CD4-positive, alpha-beta T cell treated with Interleukin-2 at 100 ng/mL for 4 hours (primary cell): ENCODE results near the gene DOCK9.
"Not testable (repeated sequence)": the region's sequence is repeated elsewhere in the genome, so short reads cannot be mapped to it uniquely, and the experiment has no call there.

Source experiments
- DNase-seq: peaks from one replicate; pipeline ENCODE4 v3.0.0-alpha.2; 2020; ENCODE audit warnings: low spot score

The DOCK9 gene

DNA sequence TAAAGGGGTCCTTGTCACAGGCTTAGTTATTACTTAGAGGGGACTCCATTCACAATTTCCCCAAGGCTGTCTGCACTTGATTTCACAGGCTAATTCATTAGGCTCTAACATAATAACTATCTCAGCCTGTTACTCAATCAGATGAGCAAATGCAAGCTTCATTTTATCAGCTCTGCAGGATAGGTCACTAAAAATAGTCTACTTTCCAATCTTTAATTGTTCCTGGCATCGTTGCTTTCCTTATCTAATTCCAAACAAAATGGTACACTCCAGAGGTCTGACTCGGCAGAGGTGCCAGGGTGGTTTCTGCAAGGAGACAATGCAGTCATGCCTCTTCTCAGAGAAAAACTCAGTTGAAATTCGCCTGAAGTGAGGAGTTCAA, 155.6 kb downstream of the DOCK9 start:
- DNase-seq: no peak

DNA sequence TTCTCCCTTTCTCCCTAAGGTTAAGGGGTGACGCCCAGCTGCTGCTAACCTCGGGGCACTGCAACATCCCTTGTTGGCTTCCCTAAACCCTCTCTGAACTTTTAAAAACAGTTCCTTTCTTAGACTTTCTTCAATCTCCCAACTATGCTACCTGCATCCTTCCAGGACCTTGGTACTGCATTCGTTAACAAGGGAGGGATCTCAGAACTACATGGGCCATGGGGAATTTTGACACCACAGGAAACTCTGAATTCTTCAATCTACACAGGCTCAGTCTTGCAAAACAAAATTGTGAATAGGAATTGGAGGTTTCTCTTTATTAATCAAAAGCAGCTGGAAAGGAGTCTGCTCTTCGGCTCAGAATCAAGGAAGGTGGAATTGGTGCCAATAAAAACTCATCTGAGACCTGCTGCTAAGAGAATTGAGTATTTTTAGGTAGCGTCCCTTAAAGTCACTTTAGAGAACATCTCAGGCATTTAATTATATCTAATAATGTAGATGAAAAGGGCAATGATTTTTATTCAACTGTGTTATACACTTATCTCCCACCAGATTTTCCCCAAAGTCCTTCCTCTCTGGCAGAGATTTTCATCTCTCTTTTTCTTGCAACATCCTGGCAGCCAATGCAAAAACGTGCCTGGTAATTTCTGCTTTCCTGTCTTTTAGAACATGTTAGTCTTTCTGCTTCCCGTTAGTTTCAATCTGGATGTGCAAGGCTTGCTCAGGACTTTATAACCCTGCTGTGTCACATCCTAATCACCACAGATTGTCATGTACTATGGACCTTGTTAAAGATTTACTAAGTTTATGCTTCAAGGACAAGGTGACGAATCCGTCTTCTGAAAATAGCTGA, 156.3 kb downstream of the DOCK9 start:
- no peak for DNase-seq

DNA sequence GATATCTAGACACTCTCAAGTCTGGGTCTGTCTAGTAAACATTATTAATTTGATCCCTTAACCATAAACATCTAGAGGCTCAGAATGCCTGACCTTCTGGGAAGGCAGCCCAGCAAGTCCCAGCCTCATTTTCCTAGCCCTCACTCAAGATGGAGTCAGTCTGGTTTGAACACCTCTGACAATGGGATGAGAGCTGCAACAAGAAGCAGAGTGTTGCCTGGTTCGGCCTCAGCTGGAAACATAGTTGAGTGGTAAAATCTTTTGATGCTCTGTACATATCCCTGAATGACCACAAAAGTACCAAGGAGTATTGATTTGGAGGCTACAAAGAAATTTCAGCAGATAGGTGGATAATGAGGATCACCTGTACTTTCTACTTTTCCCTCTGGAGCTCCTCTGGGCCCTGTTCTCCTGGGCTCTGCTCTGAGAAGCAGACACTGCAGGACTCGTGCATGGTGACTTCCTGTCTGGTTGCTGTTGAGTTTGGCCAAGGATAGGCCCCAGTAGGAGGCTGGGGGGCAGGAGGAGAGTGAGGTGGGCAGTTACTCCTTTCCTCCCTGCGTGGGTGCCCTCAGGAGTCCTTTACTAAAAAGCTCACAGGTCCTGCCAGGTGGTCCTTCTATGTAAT, 157.0 kb downstream of the DOCK9 start:
- DNase-seq: no peak

DNA sequence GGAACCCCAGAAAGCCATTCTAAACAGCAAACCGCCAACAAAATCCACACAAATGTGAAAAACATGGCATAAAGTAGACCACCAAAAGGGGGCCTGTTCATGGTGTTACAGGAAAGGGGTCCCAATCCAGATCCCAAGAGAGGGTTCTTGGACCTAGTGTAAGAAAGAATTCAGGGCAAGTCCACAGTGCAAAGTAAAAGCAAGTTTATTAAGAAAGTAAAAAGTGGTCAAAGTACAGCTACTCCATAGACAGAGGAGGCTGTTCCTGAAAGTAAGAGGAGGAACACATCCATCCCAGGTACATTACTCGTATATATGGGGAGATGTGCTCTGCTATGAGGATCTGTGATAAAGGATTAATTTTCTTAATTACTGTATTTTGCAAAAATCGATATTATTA, 157.6 kb downstream of the DOCK9 start:
- no peak for DNase-seq

DNA sequence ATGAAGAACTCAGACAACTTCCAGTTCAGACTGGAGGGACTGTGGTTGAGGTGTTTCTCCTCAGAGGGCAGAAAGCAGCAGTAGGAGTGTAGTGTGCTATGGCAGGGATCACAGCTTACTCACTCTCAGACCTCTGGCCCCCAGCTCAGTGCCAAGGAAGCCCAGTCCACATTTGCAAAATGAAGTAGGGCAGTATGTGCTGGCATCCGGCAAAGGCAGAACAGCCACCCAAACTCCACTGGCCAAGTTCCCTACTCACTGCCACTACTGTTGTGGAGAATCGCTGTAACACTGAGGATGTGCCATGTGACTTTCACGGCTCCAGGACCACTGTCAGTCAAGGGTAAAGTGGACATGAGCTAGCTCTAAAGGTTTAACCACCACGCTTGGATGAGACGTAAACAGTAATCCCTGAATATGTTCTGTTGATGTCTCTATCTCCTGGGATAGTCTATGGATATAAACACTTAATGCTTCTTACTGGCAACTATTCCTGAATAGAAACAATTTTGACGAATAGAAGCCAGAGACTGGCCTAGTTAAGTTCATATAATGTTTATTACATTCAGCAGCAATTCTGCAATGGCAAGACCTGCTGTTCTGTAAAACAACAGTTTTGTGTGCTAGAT, 158.4 kb downstream of the DOCK9 start:
- no peak for DNase-seq

DNA sequence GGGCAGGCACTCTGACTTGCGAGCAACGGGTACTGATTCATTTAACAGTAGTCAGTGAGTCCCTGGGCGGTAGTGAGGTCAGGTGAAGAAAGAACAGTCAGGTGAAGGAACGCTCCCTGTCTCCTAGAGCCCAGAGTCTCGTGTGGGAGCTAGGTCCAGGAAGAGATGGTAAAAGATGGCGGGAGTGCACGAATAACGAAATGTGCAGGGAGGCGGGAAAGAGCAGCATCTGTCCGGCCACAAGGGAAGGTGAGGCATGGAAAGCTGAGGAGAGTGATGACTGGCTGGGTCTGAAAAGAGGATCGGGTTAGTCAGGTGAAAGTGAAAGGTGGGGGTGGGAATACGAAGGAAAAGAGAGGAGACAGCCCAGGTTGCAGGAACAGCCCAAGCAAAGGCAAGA, 161.5 kb downstream of the DOCK9 start:
- no peak for DNase-seq

DNA sequence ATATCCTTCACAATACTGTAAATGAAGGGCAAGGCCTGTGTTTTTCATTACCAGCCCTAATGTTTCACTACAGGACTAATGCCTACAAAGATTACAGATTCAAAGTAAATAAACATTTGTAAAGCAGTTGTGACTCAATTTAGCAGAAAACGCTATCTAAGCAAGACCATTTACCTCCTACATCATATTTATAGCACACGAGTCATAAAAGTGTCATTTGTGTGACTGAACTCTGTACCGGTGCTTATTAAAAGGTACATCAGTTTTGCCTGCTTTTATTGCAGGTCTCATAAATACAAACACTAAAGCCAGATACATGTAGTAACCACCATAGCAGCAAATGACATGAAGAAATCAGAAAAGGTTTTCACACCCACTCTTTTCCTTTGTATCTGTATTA, 163.9 kb downstream of the DOCK9 start:
- DNase-seq: no peak

DNA sequence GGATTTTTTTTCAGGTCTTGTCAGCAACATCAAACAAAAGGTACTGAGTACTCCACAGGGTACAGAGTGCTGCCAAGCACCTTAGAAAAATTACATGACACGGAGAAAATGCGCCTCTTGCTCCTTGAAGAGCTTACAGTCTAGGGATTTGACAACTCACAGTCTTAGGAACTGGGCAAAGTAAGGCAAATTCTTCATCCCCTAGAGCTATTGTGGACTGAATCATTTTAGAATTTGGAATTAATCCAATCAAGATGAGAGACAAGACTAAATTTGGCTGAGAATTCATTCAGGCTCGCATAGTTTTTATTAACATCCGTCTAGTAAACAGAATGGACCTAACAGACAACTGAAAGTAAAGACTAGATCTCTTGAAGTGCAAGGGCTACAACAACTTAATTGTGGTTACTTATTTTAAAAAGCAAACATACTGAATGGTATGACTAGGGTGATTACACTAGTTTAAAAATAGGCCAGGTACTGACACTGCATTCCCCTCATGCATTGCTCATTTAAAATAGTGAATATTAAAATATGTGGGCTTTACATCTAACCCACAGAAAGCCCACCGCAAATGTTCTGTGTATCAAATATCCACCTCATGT, 165.6 kb downstream of the DOCK9 start:
- DNase-seq: not testable (repeated sequence)

DNA sequence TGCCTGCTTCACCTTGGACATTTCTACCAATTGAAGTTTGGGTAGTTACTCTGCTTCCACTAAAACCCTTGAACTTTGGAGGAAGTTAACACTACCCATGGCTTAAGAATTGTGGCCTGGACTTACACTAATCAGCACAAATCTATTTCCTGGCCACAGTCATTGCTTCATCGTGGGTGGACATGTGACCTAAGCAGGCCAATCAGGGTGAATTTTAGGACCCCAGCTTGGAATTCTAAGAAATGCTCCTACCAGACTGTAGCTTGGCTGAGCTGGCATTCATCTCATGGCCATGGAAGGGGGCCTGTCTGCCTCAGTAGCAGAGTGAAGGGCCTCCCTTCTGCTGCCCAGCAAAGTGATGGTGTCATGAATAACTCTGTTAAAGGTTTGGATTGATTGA, 167.1 kb downstream of the DOCK9 start:
- DNase-seq: no peak

DNA sequence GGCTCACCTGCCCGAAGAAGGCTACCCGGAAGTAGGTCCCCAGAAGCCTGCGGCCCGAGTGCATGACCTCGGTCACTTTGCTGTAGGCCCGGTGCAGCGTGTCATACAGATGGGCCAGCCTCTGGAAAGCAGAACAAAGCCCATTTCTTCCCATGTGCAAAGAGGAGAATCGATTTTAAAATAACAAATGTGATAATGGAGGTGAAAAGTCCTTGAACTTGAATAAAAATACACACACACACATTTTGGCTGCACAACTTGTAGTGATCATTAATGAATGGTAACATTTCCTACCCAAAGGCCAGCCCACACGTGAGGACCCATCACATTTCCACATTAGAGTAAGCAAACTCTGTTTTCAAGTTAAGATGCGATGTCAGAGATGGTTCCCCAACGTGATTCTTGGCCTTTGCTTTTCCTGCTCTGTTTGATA, 168.5 kb downstream of the DOCK9 start:
- DNase-seq: no peak

DNA sequence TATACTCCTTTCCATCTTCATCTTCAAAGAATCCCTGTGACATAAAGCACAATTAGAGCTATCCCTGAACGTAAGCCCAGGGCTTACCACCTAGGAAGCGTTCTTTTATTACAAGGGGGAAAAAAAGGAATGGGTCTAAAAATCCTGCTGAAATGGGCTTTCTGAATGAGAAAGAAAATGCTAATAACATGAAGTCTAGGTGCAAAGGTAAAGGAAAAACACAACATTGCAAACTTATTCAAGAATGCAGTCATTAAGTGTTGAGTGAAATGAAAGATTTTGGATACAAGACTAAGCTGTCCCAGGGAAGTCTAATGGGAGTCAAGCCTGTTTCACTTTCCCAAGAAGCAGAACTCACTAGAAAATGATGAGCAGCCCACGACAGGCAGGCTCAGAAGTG, 170.1 kb downstream of the DOCK9 start:
- no peak for DNase-seq

DNA sequence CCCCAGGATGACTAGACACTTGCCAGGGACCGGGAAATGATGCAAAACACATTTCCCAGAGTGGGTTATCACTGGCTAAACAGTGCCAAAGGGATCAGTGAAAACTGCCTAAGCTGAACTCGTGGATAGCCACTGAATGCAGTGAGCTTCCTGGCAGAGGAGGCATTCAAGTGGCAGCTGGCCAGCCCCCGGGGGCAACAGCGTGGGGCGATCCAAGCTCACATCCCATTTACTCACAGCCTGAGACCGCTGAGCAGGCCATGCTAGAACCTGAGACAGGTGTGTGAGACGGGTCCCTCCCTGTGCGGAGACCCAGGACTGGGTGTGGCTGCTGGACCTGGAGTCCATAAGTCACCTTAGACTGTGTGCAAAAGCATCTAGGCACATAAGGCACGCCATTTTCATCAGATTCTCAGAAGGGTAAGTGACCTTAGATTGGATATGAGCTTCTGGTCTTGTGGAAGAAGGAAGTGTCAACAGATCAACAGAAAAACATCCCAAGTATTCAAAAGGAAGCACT, 173.5 kb downstream of the DOCK9 start:
- no peak for DNase-seq

DNA sequence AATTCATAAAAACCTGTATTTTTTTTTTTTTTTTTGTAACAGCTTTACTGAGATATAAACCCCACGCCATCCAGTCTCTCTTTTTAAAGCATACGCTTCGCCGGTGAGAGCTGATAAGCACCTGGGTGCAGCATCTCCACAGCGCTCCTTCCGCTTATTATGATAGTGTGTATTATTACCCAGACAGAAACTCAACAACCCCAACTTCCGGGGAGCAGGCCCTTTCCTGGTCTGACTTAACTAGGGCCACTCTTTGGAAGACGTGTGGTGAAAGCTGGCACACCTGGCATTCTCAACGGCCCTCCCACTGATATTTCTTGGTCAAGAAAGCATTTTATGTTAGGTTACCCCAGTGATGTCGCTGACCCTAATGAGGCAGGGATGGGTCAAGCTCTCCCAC, 173.9 kb downstream of the DOCK9 start:
- DNase-seq: no peak

DNA sequence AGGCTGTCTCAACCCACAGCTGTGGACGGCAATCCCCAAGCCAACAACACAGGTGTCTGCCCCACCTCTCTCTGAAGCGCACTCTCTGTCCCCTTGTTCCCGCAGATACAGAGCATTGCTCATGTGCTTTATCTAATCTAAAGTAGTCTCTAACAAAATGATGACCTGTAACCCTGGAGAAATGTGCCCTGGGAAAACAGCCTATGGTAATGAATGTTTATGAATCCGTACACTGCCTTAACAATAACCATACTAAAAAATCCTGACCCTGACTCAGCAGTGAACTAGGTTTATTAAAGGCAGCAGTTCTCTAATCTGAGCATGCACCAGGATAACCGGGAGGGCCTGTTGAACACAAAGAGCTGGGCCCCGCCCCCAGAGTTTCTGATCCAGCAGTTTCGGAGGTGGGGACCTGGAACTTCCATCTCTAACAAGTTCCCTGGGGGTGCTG, 174.7 kb downstream of the DOCK9 start:
- no peak for DNase-seq

DNA sequence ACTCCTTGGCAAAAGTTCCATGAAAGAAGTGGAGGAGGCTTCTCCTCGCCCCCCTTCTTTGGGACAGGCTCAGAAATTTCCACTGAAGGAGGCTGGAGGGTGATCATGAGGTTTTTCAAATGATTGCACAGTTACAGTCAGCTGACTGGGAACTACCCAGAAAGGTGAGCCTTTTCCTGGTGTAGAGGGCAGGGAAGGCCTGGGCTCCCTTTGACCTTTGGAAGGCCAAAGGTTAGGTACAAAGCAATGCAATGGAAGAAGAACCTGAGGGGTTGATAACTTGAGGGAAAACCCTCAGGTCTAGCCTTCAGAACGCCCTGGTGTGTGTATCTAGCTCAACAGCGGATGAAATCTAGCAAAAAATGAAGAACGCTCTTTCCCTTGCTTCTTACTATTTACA, 175.3 kb downstream of the DOCK9 start:
- no peak for DNase-seq

DNA sequence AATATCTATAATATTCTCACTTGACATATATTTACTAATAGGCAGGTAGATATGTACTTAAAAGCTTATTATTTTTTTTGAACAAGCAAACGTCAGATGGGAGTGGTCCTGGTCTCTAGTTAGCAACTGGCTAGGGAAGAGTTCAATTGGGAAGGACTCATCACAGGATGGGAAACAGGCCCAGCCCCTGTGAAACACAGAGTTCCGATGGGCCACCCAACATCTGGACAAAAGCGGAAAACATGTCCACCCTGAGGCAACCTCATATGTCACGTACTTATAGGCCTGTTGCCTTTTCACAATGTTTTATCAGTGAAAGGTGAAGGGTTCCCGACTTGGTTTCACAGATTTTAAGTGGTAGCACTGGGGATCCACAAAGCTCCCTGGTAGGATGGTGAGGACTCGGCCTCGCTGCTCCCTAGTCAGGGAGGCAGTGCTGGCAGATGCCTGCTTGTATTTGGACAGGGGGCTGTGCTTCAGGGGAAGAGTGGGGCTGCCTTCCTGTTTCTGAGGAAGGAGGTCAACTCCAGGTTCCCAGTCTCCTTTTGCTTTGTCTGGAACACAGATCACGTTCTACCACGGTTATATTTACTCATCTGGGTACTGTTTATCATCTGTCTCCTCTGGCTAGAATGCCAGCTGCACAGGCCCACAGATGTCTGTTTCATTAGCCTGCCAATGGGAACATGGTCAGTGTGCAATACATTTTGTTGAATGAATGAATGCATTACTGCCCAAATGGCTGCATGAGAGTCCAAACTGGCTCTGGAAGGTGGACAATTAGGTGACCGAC, 176.0 kb downstream of the DOCK9 start:
- no peak for DNase-seq

DNA sequence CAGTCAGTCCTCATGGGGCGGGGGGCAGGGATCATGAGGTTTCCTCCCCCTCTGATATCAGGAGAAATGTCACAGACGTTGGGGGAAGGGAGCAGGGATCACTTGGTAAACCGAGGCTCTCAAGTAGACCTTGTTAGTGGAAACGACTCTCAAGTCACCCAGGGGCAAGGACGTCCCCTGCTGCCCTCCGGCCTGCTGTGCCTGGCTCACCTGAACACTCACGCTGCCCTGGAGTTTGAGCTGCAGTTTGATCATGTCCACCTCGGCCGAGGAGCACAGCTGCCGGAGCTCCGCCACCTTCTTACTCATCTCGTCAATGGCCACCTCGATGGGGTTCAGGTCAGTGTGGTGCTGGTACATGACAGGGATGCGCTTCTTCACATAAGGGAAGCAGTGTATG, 177.8 kb downstream of the DOCK9 start:
- no peak for DNase-seq

DNA sequence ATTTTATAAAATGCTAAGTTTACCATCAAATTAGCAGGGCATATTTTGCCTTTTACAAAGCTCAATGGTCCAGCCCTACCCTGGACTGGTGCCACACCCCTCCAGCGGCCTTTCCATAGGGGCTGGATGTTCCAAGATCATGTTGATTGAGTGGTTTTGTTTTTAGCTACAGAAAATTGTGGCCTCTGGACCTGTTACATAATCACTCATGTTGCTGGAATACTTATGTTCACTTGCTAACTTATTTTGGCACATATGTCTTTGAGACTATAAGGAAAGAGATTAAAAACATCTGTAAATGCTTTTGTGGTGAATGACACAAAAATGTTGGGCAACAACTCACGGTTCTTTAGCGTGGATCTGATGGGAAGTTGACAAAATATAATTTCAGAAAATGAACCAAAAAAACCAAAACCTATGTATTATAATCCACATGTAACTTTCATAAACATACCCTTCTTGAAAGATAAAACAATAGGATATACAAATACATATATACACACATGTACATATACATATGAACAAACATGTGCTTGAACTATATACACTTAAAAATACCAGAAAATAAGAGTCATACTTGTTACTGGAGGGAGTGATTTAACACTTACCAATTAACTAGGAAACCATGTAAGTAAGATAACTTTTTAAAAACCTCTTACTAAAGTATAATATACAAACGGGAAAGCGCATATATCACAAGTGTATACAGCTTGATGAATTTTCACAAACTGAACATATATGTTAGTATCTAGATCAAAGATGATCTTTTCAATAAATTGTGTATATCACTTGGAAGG, 178.8 kb downstream of the DOCK9 start:
- DNase-seq: no peak

DNA sequence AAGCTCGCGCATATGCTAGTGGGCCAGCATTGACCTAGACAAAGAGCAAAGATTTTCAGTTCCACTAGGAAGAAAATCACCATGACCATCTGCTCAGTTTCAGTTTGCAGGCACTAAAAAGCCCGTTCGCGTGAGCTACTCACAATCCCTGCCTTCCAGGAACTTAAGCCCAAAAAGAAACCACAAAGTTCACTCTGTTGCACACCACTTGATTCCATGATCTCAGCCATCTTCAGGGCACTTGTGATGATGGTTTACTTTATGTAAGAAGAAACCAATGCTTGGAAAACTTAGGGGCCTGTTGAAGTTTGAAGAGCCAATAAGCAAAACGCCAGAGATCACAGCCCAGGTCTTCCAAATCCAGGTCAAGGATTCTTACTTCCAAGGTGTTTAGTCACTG, 180.4 kb downstream of the DOCK9 start:
- DNase-seq: no peak

DNA sequence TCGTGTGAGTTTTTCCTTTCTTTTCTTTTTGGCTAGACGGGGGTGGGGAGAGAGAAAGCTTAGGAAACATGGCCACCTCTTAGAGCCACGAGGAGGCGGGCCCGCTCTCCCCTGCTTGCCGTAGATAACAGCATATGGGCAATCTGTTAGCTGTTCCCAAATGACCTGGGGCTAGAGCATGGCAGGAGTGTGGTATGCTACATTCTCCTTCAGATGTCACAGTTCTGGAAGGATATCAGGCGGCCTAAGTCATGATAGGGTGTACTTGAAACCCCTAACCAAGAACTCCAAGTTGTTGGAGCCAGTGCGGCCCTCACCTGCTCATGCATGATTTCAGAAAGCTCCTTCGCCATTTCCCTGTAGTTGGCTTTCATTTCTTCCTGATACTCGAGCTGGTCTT, 181.1 kb downstream of the DOCK9 start:
- DNase-seq: no peak

DNA sequence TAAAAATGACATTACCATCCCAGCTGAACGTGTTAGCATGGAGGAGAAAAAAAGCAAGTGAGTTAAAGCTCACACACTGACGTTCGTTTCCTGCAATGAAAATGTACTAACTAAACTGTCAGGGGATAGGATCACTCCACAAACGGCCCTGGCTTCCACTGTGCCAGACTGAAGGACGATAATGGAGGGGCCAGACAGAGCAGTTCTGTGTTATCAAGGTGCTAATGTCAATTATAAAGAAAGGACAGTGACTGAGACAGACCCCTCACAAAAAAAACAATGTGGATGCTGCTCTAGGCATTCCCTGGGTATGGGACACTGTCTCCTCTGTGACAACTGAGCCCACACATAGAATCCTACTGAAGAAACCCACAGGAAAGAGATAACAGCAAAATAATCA, 181.7 kb downstream of the DOCK9 start:
- DNase-seq: no peak
